Stimulated activated CD8-positive, alpha-beta memory T cell treated with anti-CD3 and anti-CD28 coated beads, Interleukin-15, amount 100 ng/mL, for 1 hour (primary cell): Measurements from ENCODE around the gene MOV10L1.
A peak's percentile ranks its signal among the peaks of the same experiment; 100 is the strongest.
"Not testable (repeated sequence)": the region's sequence is repeated elsewhere in the genome, so short reads cannot be mapped to it uniquely, and the experiment has no call there.

Source experiments
- DNase-seq: peaks from one replicate; pipeline ENCODE4 v3.0.0-alpha.2; 2020; ENCODE audit warnings: low read depth

The MOV10L1 gene

DNA sequence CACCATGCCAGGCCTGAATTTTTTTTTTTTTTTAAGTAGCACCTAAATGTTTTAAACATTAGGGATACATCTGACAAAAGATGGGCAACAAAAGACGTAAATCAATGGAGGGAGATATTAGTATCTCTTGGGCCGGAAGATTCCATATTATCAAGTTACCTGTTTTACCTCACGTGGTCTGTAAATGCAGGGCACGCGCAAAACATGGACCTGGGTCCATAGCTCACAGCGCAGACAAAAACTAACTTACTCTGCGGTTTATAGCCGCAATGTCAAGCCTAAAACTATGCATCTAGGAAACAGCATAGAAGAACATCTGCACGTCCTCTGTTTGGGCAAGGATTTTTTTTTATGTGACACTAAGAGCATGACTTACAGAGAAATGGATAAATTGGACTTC lies 49.2 kb downstream of the MOV10L1 start:
- no peak for DNase-seq

DNA sequence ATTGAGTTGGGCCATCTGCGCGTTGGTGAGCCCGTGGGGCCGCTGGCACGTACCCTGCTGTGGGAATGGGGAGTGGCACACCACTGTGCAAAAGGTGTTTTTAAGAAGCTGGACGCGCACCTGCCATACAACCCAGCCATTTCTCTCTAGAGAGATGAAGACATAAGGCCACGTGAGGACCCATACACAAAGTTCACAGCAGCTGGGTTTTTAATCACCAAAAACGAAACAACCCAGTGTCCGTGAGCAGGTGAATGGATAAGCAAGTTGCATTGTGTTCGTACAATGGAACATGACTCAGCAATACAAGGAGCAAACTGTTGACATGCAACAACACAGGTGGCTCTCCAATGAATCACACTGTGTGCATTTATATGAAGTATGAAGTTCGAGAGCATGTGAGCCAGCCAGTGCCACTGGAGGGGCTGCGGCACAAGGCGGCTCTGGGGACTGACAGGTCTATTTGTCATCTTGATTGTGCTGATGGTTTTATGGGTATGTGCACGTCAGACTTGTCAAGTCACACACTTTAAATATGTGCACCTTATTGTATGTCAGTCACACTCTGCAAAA lies 50.1 kb downstream of the MOV10L1 start:
- DNase-seq, result no peak

DNA sequence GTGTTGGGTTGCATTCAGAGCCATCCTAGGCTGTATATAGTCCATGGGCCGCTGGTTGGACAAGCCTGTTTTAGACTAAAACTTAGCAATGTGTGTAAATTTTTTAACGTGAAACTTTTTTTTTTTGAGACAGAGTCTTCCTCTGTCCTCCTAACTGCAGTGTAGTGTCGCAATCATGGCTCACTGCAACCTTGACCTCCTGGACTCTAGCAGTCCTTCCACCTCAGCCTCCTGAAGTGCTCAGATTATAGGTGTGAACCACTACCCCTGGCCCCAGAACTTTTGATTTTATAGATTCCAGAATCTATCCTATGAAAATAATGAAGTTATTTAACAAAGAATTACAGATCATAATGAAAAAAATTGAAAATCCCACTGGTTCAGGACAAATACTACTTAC lies 50.8 kb downstream of the MOV10L1 start:
- DNase-seq, result no peak

DNA sequence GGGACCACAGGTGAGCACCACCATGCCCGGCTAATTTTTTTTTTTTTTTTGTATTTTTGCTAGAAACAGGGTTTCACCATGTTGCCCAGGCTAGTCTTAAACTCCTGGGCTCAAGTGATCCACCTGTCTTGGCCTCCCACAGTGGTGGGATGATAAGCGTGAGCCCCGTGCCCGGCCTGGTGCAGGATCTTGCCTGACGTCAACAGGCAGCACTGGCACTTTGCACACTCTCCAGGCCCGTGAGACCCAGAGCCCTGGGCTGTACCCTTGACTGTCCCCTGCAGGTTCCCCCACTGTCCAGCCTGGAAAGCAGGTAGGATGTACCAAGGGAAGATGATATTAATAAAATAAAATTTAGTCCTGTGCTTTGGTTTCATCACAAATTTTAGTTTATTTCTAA lies 51.7 kb downstream of the MOV10L1 start:
- no peak for DNase-seq

GRCh38 chr22:50141891-50142363 lies 52.1 kb downstream of the MOV10L1 start:
- DNase-seq, result no peak

- no peak for DNase-seq
Measured at GRCh38 chr22:50143096-50143495, 53.3 kb downstream of the MOV10L1 start.

- DNase-seq, result no peak
Measured at GRCh38 chr22:50144005-50144614, 54.3 kb downstream of the MOV10L1 start.

DNA sequence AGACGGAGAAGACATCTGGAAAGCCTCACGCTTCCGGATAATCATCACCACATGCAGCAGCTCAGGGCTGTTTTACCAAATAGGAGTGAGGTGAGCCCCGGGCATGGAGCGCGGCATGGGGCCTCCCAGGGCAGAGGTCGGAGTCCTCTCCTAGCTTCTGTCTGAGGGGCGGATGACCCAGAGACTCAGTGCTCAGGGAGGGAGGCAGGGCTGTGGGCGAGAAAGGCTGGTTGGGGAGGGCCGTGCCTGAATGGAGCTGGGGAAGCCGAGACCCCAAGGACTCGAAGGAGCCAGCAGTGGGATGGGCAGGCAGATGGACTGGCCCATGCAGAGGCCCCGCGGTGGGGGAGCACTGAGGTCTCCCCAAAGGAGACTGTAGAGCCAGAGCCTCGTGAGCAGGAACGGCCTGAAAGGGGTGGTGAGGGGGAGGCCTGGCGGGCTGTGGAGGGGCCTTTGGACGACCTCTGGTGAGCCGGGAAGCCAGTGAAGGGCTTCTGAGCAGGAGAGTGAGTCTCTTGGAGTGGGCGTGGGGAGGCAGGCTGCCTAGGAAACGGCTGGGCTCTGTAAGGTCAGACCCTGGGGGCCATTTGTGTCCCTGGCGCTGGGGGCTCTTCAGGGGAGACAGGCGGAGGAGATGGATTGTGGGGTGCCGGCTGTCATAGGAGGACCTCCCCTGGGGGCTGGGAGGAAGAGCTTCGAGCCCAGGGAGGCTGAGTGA lies 56.1 kb downstream of the MOV10L1 start:
- DNase-seq, result no peak

GRCh38 chr22:50146439-50147238 lies 56.8 kb downstream of the MOV10L1 start:
- DNase-seq, result no peak

DNA sequence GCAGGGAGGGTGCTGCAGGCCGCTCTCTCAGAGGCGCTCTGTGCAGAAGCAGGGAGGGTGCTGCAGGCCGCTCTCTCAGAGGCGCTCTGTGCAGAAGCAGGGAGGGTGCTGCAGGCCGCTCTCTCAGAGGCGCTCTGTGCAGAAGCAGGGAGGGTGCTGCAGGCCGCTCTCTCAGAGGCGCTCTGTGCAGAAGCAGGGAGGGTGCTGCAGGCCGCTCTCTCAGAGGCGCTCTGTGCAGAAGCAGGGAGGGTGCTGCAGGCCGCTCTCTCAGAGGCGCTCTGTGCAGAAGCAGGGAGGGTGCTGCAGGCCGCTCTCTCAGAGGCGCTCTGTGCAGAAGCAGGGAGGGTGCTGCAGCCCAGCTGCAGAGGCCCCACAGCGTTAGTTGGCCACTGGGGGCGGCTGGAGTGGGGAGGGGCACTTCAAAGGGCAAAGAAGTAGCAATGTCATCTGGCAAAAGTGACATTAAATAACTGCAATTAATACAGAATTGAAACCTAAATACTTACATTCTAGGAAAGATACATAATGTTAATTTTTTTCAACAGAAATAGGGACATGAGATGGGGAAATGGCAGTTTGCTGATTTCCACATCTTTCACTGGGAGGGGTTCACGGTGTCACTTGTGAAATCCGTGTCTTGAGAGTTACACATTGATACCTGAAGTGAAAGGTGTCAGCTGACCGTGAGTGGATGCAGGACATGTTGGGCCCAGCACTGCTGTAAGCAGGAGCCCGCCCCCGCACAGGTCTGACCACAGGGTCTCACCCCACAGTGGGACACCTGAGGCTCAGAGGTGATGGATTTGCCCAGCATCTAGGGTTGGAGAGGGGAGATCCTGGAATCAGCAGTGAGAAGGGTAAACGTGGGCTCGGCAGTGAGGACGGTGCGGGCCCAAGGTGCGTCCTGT lies 57.7 kb downstream of the MOV10L1 start:
- not testable (repeated sequence) for DNase-seq

DNA sequence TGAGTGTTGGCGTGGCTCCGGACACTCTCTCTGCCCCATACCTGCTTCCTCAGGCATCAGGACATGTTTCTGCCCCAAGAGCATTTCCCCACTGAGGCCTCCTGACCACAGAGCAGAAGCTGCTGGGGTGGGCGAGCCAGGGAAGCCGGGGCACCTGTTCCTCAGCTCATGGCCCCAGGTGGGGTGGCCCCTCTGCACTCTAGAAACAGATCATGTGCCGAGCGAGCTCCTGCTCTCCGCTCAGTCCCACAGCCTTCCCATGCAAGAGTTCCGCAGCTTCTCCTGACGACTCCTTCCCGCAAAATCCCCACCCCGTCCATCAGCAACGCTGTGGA lies 58.3 kb downstream of the MOV10L1 start:
- no peak for DNase-seq

- peak; percentile 55 for DNase-seq
Measured at GRCh38 chr22:50148991-50149721, 59.4 kb downstream of the MOV10L1 start.

- DNase-seq, result no peak
Measured at GRCh38 chr22:50150161-50151129, 60.6 kb downstream of the MOV10L1 start.

DNA sequence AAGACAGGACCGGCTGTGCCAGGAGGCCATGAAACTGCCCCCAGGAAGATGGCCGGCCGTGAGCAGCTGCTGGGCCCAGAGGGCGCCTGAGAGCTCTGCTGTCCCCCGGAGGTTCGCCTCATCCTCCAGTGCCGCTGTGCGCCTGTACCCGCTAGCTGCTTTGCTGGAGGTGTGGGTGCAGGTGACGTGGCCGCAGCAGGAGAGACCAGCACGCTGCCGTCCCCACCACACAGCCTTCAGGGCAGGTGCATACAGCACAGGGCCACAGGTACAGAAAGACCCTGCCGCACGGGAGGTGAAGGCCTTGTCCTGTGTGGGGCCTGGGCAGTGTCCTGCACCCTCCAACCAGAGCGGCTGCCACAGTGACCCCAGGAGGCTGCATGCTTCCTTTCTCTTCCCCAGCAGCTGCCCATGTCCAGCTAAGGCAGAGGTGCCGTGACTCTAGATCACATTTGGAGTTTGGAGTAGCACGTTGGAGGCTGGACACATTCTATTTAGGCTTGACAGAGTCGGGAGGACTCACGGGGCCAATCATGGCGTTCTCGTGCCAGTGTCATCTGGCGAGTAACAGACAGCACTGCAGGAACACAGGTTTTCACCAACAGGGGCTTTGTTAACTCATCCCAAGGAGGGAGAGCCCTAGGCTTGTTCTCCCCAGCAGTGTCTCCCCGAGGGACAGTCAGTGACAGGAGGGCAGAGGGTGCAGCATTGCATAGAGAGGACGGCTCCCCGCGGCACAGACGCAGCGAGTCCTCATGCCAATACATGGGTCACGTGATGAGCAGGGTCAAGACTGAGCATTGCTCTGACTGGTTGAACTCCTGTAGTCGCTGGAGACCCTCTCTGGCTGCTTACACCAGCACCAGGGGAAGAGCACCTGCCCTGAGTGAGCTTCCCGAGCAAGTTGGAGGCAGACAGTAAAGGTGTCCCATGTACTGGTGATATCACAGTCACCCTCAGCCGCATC lies 62.0 kb downstream of the MOV10L1 start:
- no peak for DNase-seq

DNA sequence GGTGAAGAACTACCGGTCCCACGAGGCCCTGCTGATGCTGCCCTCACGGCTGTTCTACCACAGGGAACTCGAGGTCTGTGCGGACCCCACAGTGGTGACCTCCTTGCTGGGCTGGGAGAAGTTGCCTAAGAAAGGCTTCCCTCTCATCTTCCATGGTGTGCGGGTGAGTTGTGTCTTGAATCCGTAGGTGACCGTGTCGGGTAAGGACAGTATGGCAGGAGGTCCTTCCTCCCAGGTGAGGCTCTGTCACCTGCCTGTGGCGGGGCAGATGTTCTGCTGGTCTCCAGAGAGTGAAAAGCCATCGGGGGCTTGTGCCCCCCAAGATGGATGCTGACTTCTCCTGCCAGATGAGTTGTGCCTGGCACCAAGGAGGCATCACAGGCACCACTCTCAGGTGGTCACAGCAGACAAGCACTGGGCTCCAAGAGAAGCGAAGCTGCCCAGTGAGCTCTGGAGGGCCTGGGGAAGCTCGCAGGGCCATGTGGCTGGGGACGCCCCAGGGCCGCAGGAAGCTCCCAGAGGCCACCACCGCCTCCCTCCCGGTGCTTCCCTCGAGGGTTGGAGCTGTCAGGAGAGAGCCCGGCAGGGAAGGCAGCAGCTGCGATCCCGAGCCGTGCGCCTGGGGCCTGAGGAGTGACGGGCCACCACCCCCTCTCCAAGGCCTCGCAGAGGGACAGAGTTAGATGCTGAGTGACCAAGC lies 63.4 kb downstream of the MOV10L1 start:
- no peak for DNase-seq

DNA sequence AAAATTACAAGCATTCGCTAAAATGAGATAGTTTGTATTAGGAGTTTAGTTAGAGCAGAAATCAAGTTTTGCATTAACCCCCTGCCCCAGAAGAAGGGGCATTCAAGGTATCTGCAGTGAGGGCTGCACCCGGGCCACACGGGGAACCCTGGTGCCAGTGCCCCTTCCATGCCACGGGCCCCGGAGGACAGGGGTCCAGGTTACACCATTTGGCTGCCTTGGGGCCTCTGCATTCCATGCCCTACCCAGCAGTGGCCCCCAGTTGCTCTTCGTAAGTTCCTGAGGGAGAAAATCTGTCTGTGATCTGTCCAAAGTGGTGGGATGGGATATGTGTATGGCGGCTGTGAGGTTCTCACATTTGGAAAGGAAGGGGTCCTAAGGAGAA lies 63.9 kb downstream of the MOV10L1 start:
- DNase-seq, result no peak

DNA sequence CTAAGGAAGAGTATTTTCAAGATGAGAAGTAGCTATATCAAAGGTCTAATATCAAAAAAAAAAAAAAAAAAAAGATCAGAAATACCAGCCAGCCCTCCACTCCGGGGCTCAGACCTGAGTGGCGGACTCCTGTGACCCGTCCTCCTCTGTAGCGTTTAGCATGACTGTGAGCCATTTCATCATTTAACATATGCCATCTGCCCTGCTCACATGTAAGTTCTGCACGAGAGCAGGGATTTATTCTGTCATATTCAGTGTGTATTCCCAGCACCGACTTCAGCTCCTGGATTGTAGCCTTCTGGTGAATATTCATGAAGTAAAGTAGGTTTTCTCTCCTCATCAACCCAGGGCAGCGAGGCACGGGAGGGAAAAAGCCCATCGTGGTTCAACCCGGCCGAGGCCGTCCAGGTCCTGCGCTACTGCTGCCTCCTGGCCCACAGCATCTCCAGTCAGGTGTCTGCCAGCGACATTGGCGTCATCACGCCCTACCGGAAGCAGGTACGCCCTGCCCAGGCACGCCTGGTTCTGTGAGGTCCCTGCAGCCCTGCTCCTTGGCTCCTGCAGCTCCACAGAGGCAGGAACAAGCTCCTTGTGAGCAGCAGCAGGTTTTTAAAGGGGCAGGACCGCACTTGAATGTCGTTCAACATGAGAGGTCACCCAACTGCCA lies 68.0 kb downstream of the MOV10L1 start:
- DNase-seq, result no peak
